Measurements from ENCODE around the gene ACSL1.

DNA sequence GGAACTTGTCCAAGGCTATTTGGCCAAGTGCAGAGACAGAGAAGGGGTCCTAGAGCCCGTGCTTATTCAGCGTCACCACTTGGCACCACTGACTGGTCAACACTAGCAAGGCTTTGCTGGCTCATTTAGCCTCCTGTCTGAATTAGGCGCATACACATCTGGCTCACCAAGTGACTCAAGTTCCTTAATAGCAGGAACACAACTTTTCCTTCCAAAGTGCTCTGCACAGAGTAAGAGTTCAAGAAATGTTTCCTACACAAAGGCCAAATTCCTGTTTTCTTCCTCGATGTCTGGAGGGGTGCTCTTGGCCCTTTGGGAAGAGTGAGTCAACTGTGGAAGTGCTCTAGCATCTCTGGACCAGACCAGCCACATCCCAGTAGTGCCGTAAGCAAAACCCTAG is 65.1 kb downstream of the ACSL1 start:
- TF ChIP-seq EZH2 (IDR thresholded peaks at IDR 0.05; ENCODE audit: borderline replicate concordance, low read length) = no peak
- TF ChIP-seq, protein P1, sequence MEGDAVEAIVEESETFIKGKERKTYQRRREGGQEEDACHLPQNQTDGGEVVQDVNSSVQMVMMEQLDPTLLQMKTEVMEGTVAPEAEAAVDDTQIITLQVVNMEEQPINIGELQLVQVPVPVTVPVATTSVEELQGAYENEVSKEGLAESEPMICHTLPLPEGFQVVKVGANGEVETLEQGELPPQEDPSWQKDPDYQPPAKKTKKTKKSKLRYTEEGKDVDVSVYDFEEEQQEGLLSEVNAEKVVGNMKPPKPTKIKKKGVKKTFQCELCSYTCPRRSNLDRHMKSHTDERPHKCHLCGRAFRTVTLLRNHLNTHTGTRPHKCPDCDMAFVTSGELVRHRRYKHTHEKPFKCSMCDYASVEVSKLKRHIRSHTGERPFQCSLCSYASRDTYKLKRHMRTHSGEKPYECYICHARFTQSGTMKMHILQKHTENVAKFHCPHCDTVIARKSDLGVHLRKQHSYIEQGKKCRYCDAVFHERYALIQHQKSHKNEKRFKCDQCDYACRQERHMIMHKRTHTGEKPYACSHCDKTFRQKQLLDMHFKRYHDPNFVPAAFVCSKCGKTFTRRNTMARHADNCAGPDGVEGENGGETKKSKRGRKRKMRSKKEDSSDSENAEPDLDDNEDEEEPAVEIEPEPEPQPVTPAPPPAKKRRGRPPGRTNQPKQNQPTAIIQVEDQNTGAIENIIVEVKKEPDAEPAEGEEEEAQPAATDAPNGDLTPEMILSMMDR (conservative IDR thresholded peaks at IDR 0.05 in 1 of 2, IDR thresholded peaks at IDR 0.05 in 1 of 2; ENCODE audit: extremely low read depth in 1 of 2, insufficient read depth in 1 of 2, low read depth in 1 of 2, low read length in 2 of 2) = no peak

Data from mammary epithelial cell (primary cell).